HG03558 (cell line): Measurements from ENCODE around the gene ATP8A2.

Experiments used
- ATAC-seq: cut with Tn5 transposase; IDR thresholded peaks from one replicate; pipeline ENCODE4 v1.9.1; 2021; ENCODE audit warnings: moderate number of reproducible peaks; ENCODE audit not compliant: unreplicated experiment; ENCODE audit errors: extremely low read depth

ATP8A2 gene

GRCh38 chr13:26074706-26075105 is 702.9 kb downstream of the ATP8A2 start:
- no peak for ATAC-seq
